ENCODE data around the gene TUSC2. TPM values are rescaled to one million over a fixed set of nuclear protein-coding genes. Genes with fewer than 3 reads are reported as not detected.
A peak's percentile ranks its signal among the peaks of the same experiment; 100 is the strongest.

Gene TUSC2
- total and polyA plus RNA-seq, 2 donors (not counting 1 experiment from before 2014, with no cell fraction given): 28.2 to 29.3 TPM

DNA sequence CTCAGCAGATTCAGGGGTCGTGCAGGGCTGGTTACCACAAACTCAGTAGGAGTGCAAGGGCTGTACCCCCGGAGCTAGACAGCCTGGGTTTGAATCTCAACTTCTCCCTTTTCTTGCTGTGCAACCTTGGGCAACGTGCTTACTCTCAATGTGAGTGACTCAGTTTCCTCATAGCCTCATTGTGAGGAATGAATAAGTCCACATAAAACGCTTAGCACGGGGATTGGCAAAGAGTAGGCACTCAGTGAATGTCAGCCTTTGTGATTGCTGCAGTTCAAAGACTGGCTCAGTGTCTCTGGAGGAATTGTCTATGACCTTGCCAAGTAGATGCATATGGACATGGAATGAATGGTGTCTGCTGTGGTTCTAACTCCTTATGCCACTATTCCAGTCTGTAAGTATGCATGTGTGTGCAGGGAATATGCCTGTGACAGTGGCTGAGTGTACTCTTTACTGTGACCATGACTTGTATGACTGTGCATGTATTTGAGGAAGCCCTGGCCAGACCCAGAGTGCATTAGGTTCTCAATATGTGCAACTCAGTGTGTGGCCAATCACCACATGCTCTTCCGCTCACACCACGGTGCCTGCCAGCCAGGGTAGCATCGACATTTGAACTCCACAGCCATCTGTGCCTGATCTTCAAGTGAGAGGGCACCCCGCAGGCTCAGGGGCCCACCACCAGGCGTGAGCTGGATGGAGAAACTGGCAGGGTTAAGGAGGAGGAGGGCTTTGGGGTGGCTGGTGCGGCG, 27.9 kb downstream of the TUSC2 start:
- no peaks in the 10 kb centered on the region for H3K27me3 ChIP-seq (replicated peaks in 1 of 4; ENCODE audit: control extremely low read depth in 1 of 4, control insufficient read depth in 3 of 4, insufficient read depth in 4 of 4, low read length in 3 of 4)
- 63% methylated on average over 11 of the region's 12 CpGs for WGBS (ENCODE audit: insufficient coverage)
- peaks cover 18 to 29% of the 10 kb centered on the region in 2 donors for H3K4me1 ChIP-seq (ENCODE audit: control insufficient read depth in 2 of 2, insufficient read depth in 2 of 2, low read length in 2 of 2)
- POLR2A ChIA-PET: interaction anchor here (0.5 to 2.5 kb wide), 14 partner anchors 9 to 1293 kb away, joined by 3 to 27 read pairs (median 4); partner anchors contain the start of genes CYB561D2, GNAI2, HYAL2 and NPRL2
- no peak for TF ChIP-seq EZH2 (IDR thresholded peaks at IDR 0.05; ENCODE audit: borderline replicate concordance, insufficient read depth, low read depth, low read length, poor library complexity, severe bottlenecking)
- TF ChIP-seq, protein P1, sequence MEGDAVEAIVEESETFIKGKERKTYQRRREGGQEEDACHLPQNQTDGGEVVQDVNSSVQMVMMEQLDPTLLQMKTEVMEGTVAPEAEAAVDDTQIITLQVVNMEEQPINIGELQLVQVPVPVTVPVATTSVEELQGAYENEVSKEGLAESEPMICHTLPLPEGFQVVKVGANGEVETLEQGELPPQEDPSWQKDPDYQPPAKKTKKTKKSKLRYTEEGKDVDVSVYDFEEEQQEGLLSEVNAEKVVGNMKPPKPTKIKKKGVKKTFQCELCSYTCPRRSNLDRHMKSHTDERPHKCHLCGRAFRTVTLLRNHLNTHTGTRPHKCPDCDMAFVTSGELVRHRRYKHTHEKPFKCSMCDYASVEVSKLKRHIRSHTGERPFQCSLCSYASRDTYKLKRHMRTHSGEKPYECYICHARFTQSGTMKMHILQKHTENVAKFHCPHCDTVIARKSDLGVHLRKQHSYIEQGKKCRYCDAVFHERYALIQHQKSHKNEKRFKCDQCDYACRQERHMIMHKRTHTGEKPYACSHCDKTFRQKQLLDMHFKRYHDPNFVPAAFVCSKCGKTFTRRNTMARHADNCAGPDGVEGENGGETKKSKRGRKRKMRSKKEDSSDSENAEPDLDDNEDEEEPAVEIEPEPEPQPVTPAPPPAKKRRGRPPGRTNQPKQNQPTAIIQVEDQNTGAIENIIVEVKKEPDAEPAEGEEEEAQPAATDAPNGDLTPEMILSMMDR (IDR thresholded peaks at IDR 0.05): no peak
- no peaks in the 10 kb centered on the region for H3K27me3 Mint-ChIP-seq
- peak overlapping the region; percentile 100 for H3K27ac Mint-ChIP-seq
- H3K4me2 ChIP-seq (replicated peaks; ENCODE audit: low read depth, low read length, poor library complexity, severe bottlenecking): peak overlapping the region; percentile 82
- H3K4me1 Mint-ChIP-seq: peaks cover 39% of the 10 kb centered on the region
- H3K79me2 ChIP-seq (ENCODE audit: control insufficient read depth, insufficient read depth, low read length): peaks cover 13% of the 10 kb centered on the region
- peaks cover 0 to 4% of the 10 kb centered on the region in 2 experiments for H3K36me3 ChIP-seq (replicated peaks in 1 of 2; ENCODE audit: control extremely low read depth in 1 of 2, control insufficient read depth in 1 of 2, extremely low read depth in 1 of 2, insufficient read depth in 2 of 2, low read length in 1 of 2)
- no peaks in the 10 kb centered on the region for H3K9me3 Mint-ChIP-seq (ENCODE audit: insufficient read depth)
- intact Hi-C loops (cut with micrococcal nuclease): loop anchor here (1.0 to 10.0 kb wide), 7 partner anchors 21 to 1085 kb away; partner anchors contain the start of genes GNAI2, MANF, RBM6 and TMEM115
- DNase-seq (peak; percentile 43), ATAC-seq (ENCODE audit: low read depth) (no peak)
- H3K9me3 ChIP-seq (ENCODE audit: control extremely low read depth in 1 of 3, control insufficient read depth in 2 of 3, insufficient read depth in 1 of 3, low read length in 2 of 3): no peaks in the 10 kb centered on the region
- H3K27ac ChIP-seq (ENCODE audit: low read length in 2 of 2): peak overlapping the region; percentile 73 to 84
- peak overlapping the region; percentile 66 for H3K9ac ChIP-seq (ENCODE audit: low read length)
- peak overlapping the region; percentile 51 to 88 (median 63) for H3K4me3 ChIP-seq (ENCODE audit: control extremely low read depth in 1 of 5, extremely low read depth in 1 of 5, insufficient read depth in 1 of 5, low read depth in 2 of 5, low read length in 4 of 5)
- peak overlapping the region; percentile 100 for H3K4me3 Mint-ChIP-seq
- H4K20me1 ChIP-seq (ENCODE audit: control insufficient read depth, insufficient read depth, low read length, poor library complexity, severe bottlenecking): no peaks in the 10 kb centered on the region
- H2AFZ ChIP-seq (ENCODE audit: insufficient read depth, low read depth, low read length, poor library complexity, severe bottlenecking): peak overlapping the region; percentile 79
- CTCF ChIA-PET: interaction anchor here (0.5 to 3.2 kb wide), 8 partner anchors 11 to 106 kb away, joined by 3 to 28 read pairs (median 7); partner anchors contain the start of genes CYB561D2, HYAL2, NPRL2 and TUSC2
